MM.1S (cell line): ENCODE measurements around the gene CTSO.

Experiments used
- CTCF ChIP-seq: fragments of 300-600 bp; sonication (generic); IDR thresholded peaks from 2 replicates; pipeline ENCODE4 v1.5.1; 2016; ENCODE audit warnings: antibody characterized with exemption, low read length, mixed read lengths
- EZH2 ChIP-seq: fragments of 300-600 bp; sonication (generic); optimal IDR thresholded peaks from 2 replicates; pipeline ENCODE3; 2017; ENCODE audit warnings: low read depth, mild to moderate bottlenecking, antibody characterized with exemption, low read length, mixed read lengths
- EZH2phosphoT487 ChIP-seq: fragments of 300-600 bp; sonication (generic); IDR thresholded peaks from 2 replicates; pipeline ENCODE4 v1.6.1; 2018; ENCODE audit warnings: antibody characterized with exemption, low read length

- TF ChIP-seq CTCF, result no peak
- TF ChIP-seq EZH2phosphoT487, result no peak
- no peak for TF ChIP-seq EZH2
These were observed 68.0 kb downstream of the CTSO start for GRCh38 chr4:155885666-155886065.
